OCI-LY3 (cell line): ENCODE measurements around the gene ZNF256.

ENCODE experiments used
- H2AFZ ChIP-seq: fragments of 200-600, 300-600 bp; shearing (Covaris generic); 2 replicates; pipeline ENCODE4 v1.6.0; 2014; ENCODE audit warnings: antibody characterized with exemption, low read depth, low read length
- H3K27ac ChIP-seq: fragments of 200-600, 300-600 bp; sonication (generic); 2 replicates; pipeline ENCODE4 v1.5.1; 2014; ENCODE audit warnings: mild to moderate bottlenecking, low read length, moderate library complexity, mixed read lengths
- H3K27me3 ChIP-seq: fragments of 200-600, 300-600 bp; sonication (generic); 2 replicates; pipeline ENCODE4 v1.6.1; 2014; ENCODE audit warnings: low read depth, low read length, mixed read lengths
- H3K36me3 ChIP-seq: fragments of 200-600, 300-600 bp; sonication (generic); replicated peaks from 2 replicates; pipeline ENCODE3; 2014; ENCODE audit warnings: low read depth, low read length, mixed read lengths
- H3K4me1 ChIP-seq: fragments of 300-600, 200-600 bp; sonication (generic); 2 replicates; pipeline ENCODE4 v1.6.1; 2014; ENCODE audit warnings: low read length, mixed read lengths
- H3K4me2 ChIP-seq: fragments of 200-600, 300-600 bp; sonication (generic); 2 replicates; pipeline ENCODE4 v1.6.1; 2014; ENCODE audit warnings: low read length, mixed read lengths
- H3K4me3 ChIP-seq: fragments of 300-600, 200-600 bp; sonication (generic); 2 replicates; pipeline ENCODE4 v1.5.1; 2014; ENCODE audit warnings: antibody characterized with exemption, mild to moderate bottlenecking, low read length, moderate library complexity
- H3K79me2 ChIP-seq: fragments of 300-600, 200-600 bp; shearing (Covaris generic); 2 replicates; pipeline ENCODE4 v1.6.1; 2014; ENCODE audit warnings: mild to moderate bottlenecking, low read length, mixed read lengths
- H3K9ac ChIP-seq: fragments of 300-600, 200-600 bp; shearing (Covaris generic); 2 replicates; pipeline ENCODE4 v1.6.0; 2014; ENCODE audit warnings: mild to moderate bottlenecking, low read length, moderate library complexity
- H3K9me3 ChIP-seq: fragments of 200-600, 300-600 bp; shearing (Covaris generic); 2 replicates; pipeline ENCODE4 v1.6.1; 2014; ENCODE audit warnings: low read length, mixed read lengths; ENCODE audit not compliant: insufficient read depth
- H4K20me1 ChIP-seq: fragments of 200-600, 300-600 bp; sonication (generic); 2 replicates; pipeline ENCODE4 v1.6.1; 2016; ENCODE audit warnings: low read length, mixed read lengths; ENCODE audit not compliant: insufficient read depth
- CTCF ChIP-seq: fragments of 200-600, 300-600 bp; sonication (generic); IDR thresholded peaks from 2 replicates; pipeline ENCODE4 v1.5.1; 2014; ENCODE audit warnings: antibody characterized with exemption, low read length, low read depth
- EZH2phosphoT487 ChIP-seq: fragments of 200-600 bp; shearing (Covaris generic); IDR thresholded peaks from 2 replicates; pipeline ENCODE4 v1.6.1; 2018; ENCODE audit warnings: antibody characterized with exemption, mixed run types, low read depth

The ZNF256 gene

GRCh38 chr19:57914531-57914930, 33.0 kb downstream of the ZNF256 start:
- Histone ChIP-seq H3K27ac (no peak overlapping the region), H3K36me3 (peaks cover 25% of the 10 kb centered on the region), H3K4me2 (no peak overlapping the region), H3K4me1 (peaks cover 7% of the 10 kb centered on the region), H2AFZ (no peak overlapping the region), H3K79me2 (peaks cover 38% of the 10 kb centered on the region), H3K4me3 (no peak overlapping the region), H3K27me3 (no peaks in the 10 kb centered on the region), H3K9me3 (peaks cover 6% of the 10 kb centered on the region; the same call in 1 of the 2 replicates), H4K20me1 (no peaks in the 10 kb centered on the region), H3K9ac (no peak overlapping the region)
- TF ChIP-seq EZH2phosphoT487 (no peak), CTCF (no peak)

DNA sequence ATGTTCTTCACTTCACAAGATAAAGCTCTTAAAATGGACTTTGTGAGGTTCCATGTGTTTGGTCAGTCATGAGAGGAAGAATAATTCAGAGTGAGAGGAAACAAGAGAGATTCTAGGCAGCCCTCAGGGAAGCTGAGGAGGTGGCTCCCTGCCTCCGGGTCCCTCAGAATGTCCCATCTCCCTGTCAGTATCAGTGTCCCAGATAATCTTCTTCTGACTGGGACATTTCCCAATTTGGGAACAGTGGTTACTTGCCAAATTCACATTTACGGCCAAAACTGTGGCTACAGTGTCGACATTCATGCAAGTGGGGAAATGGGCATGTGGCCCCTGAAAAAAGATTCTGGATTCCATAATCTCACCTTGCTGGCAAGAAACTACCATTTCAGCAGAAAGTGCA, 40.1 kb downstream of the ZNF256 start:
- TF ChIP-seq EZH2phosphoT487 (no peak), CTCF (no peak)
- H3K4me2 ChIP-seq = no peak overlapping the region
- no peak overlapping the region for H2AFZ ChIP-seq
- no peak overlapping the region for H3K27ac ChIP-seq
- H3K9ac ChIP-seq = no peak overlapping the region
- peaks cover 38% of the 10 kb centered on the region for H3K36me3 ChIP-seq
- H4K20me1 ChIP-seq = no peaks in the 10 kb centered on the region
- H3K27me3 ChIP-seq = no peaks in the 10 kb centered on the region
- peaks cover 4% of the 10 kb centered on the region; the same call in 1 of the 2 replicates for H3K79me2 ChIP-seq
- no peak overlapping the region for H3K4me3 ChIP-seq
- peaks cover 13% of the 10 kb centered on the region for H3K4me1 ChIP-seq
- no peaks in the 10 kb centered on the region for H3K9me3 ChIP-seq

DNA sequence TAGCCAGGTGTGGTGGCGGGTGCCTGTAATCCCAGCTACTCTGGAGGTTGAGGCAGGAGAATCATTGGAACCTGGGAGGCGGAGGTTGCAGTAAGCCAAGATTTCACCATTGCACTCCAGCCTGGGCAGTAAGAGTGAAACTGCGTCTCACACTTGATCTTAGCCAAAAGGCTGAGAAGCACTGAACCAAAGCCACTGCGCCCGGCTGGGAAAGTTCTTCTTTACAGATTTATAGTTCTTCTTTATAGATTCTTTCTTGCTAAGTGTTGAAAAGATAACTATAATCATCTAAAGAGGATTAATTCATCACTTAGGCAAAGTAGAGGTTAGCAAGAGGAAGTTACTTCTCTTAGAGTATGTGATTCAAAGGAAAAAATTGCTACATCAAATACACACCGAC, 42.2 kb downstream of the ZNF256 start:
- Histone ChIP-seq H2AFZ (no peak overlapping the region), H3K27ac (no peak overlapping the region; the same call in 1 of the 2 replicates), H4K20me1 (no peaks in the 10 kb centered on the region)

GRCh38 chr19:57903618-57904184, 43.8 kb downstream of the ZNF256 start:
- Histone ChIP-seq H3K4me2 (no peak overlapping the region), H3K9me3 (no peaks in the 10 kb centered on the region), H3K4me1 (peaks cover 13% of the 10 kb centered on the region), H2AFZ (no peak overlapping the region), H3K27ac (no peak overlapping the region), H4K20me1 (no peaks in the 10 kb centered on the region), H3K36me3 (peaks cover 28% of the 10 kb centered on the region), H3K4me3 (no peak overlapping the region), H3K9ac (no peak overlapping the region), H3K27me3 (no peaks in the 10 kb centered on the region), H3K79me2 (no peaks in the 10 kb centered on the region)
- TF ChIP-seq EZH2phosphoT487 (no peak), CTCF (no peak)

More for the DNA sequence above, 42.2 kb downstream of the ZNF256 start:
- Histone ChIP-seq H3K9ac (no peak overlapping the region), H3K4me2 (peak overlapping the region; percentile 9; the same call in 1 of the 2 replicates), H3K4me1 (peaks cover 13% of the 10 kb centered on the region), H3K36me3 (peaks cover 28% of the 10 kb centered on the region), H3K79me2 (no peaks in the 10 kb centered on the region), H3K9me3 (no peaks in the 10 kb centered on the region), H3K4me3 (no peak overlapping the region), H3K27me3 (no peaks in the 10 kb centered on the region)
- TF ChIP-seq EZH2phosphoT487 = no peak
- TF ChIP-seq CTCF = no peak
